Activated T-cell treated with anti-CD3 and anti-CD28 coated beads, Interleukin-2, amount 50 U/mL, for 1 hour (primary cell): ENCODE measurements around the gene SYCP2.
"Not testable (repeated sequence)": the region's sequence is repeated elsewhere in the genome, so short reads cannot be mapped to it uniquely, and the experiment has no call there.

Experiments used
- DNase-seq: peaks from one replicate; pipeline ENCODE4 v3.0.0-alpha.2; 2020

The SYCP2 gene

GRCh38 chr20:59890035-59890434 lies 43.4 kb downstream of the SYCP2 start:
- DNase-seq = not testable (repeated sequence)

GRCh38 chr20:59888050-59888449 lies 45.4 kb downstream of the SYCP2 start:
- no peak for DNase-seq

GRCh38 chr20:59884494-59884893 lies 48.9 kb downstream of the SYCP2 start:
- DNase-seq = no peak

- DNase-seq = no peak
Observed at GRCh38 chr20:59880198-59880597, 53.2 kb downstream of the SYCP2 start.

- DNase-seq = no peak
Observed at GRCh38 chr20:59873409-59873808, 60.0 kb downstream of the SYCP2 start.

- no peak for DNase-seq
Observed at GRCh38 chr20:59871096-59871495, 62.3 kb downstream of the SYCP2 start.

GRCh38 chr20:59866338-59866737 lies 67.1 kb downstream of the SYCP2 start:
- DNase-seq = no peak

GRCh38 chr20:59864726-59865125 lies 68.7 kb downstream of the SYCP2 start:
- no peak for DNase-seq

GRCh38 chr20:59863058-59863457 lies 70.4 kb downstream of the SYCP2 start:
- DNase-seq = no peak

- no peak for DNase-seq
Observed at GRCh38 chr20:59861401-59861800, 72.0 kb downstream of the SYCP2 start.

GRCh38 chr20:59858425-59858824 lies 75.0 kb downstream of the SYCP2 start:
- DNase-seq = no peak

GRCh38 chr20:59857966-59858365 lies 75.5 kb downstream of the SYCP2 start:
- DNase-seq = no peak

GRCh38 chr20:59856941-59857340 lies 76.5 kb downstream of the SYCP2 start:
- DNase-seq = not testable (repeated sequence)

- not testable (repeated sequence) for DNase-seq
Observed at GRCh38 chr20:59856526-59856925, 76.9 kb downstream of the SYCP2 start.

GRCh38 chr20:59850018-59850641 lies 83.3 kb downstream of the SYCP2 start:
- DNase-seq = no peak

GRCh38 chr20:59848182-59848581 lies 85.3 kb downstream of the SYCP2 start:
- DNase-seq = no peak

- DNase-seq = no peak
Observed at GRCh38 chr20:59845472-59845871, 88.0 kb downstream of the SYCP2 start.

GRCh38 chr20:59839400-59839799 lies 94.0 kb downstream of the SYCP2 start:
- no peak for DNase-seq

- DNase-seq = no peak
Observed at GRCh38 chr20:59837623-59838394, 95.6 kb downstream of the SYCP2 start.

- DNase-seq = no peak
Observed at GRCh38 chr20:59836767-59837166, 96.7 kb downstream of the SYCP2 start.

GRCh38 chr20:59835448-59836395 lies 97.7 kb downstream of the SYCP2 start:
- no peak for DNase-seq

GRCh38 chr20:59835057-59835447 lies 98.4 kb downstream of the SYCP2 start:
- no peak for DNase-seq
